Measurements from ENCODE around the gene NALCN.

DNA sequence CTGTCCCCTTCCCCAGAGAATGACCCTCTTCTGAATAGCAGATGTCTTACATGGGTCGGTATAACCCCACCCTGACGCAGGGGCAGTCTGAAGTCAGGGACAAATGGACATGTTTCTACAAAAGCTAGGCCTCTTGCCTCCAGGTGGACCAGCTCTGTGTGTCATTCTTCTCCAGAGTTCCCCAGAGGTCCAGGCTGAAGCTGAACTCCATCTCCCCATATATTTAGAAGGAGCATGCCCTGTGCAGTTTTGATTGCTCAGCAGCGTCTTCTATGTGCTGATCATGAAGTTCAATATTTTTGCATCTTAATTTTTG is 8.8 kb upstream of the NALCN start:
- TF ChIP-seq, protein P1, sequence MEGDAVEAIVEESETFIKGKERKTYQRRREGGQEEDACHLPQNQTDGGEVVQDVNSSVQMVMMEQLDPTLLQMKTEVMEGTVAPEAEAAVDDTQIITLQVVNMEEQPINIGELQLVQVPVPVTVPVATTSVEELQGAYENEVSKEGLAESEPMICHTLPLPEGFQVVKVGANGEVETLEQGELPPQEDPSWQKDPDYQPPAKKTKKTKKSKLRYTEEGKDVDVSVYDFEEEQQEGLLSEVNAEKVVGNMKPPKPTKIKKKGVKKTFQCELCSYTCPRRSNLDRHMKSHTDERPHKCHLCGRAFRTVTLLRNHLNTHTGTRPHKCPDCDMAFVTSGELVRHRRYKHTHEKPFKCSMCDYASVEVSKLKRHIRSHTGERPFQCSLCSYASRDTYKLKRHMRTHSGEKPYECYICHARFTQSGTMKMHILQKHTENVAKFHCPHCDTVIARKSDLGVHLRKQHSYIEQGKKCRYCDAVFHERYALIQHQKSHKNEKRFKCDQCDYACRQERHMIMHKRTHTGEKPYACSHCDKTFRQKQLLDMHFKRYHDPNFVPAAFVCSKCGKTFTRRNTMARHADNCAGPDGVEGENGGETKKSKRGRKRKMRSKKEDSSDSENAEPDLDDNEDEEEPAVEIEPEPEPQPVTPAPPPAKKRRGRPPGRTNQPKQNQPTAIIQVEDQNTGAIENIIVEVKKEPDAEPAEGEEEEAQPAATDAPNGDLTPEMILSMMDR (IDR thresholded peaks at IDR 0.05 in 4 of 5, conservative IDR thresholded peaks at IDR 0.05 in 1 of 5), result no peak
- no peak for TF ChIP-seq POLR2A (IDR thresholded peaks at IDR 0.05)

All from gastrocnemius medialis (tissue), 4 donors.